ENCODE results near the gene ANKRD11. TPM values are rescaled to one million over a fixed set of nuclear protein-coding genes. Genes with fewer than 3 reads are reported as not detected.
"Not testable (repeated sequence)": the region's sequence is repeated elsewhere in the genome, so short reads cannot be mapped to it uniquely, and the experiment has no call there.

ANKRD11 gene
- total and polyA plus RNA-seq, 2 donors (not counting 3 experiments of a cell fraction or from before 2014, with no cell fraction given): 55.8 to 191 TPM

- H3K9me3 ChIP-seq (replicated peaks; ENCODE audit: control insufficient read depth, insufficient read depth, low read length); H3K4me2 ChIP-seq (ENCODE audit: insufficient read depth, low read length); DNase-seq (ENCODE audit: low read depth, low spot score); H3K9me1 ChIP-seq (replicated peaks; ENCODE audit: control insufficient read depth, extremely low read depth, insufficient read depth, low read length); H3K9ac ChIP-seq (replicated peaks; ENCODE audit: extremely low read depth, insufficient read depth, low read length); intact Hi-C loops (cut with micrococcal nuclease); H3K4me3 ChIP-seq (replicated peaks in 1 of 3; ENCODE audit: insufficient read depth in 1 of 3, low read depth in 1 of 3, low read length in 3 of 3); BruUV-seq (replicated peaks); H2AFZ ChIP-seq (ENCODE audit: low read depth, low read length); FAIRE-seq; H3K27ac ChIP-seq (ENCODE audit: insufficient read depth, low read depth, low read length); H4K20me1 ChIP-seq (replicated peaks; ENCODE audit: control insufficient read depth, extremely low read depth, insufficient read depth, low read length); H3K27me3 ChIP-seq (ENCODE audit: control insufficient read depth in 2 of 2, insufficient read depth in 2 of 2, low read length in 2 of 2); dilution Hi-C loops (cut with MboI; ENCODE audit: extremely low pct_ligation_motif_present, low sequenced_read_pairs); H3K4me1 ChIP-seq (ENCODE audit: control insufficient read depth, extremely low read depth, insufficient read depth, low read length): not testable (repeated sequence)
- peaks cover 3 to 29% of the 10 kb centered on the region in 2 experiments for H3K36me3 ChIP-seq (ENCODE audit: control insufficient read depth in 2 of 2, extremely low read depth in 1 of 2, insufficient read depth in 2 of 2, low read length in 2 of 2)
- H3K79me2 ChIP-seq (ENCODE audit: control insufficient read depth, insufficient read depth, low read length): peaks cover 74% of the 10 kb centered on the region
- POLR2A ChIA-PET: interaction anchor here (0.6 kb wide), 1 partner anchor 194 kb away, joined by 3 read pairs; no protein-coding TSS in a partner anchor
- CTCF ChIA-PET: interaction anchor here (0.6 to 1.2 kb wide), 2 partner anchors 9 to 13 kb away, joined by 3 to 5 read pairs; no protein-coding TSS in a partner anchor
These were observed 183.6 kb downstream of the ANKRD11 start for GRCh38 chr16:89306457-89307420.

- H4K20me1 ChIP-seq (replicated peaks; ENCODE audit: control insufficient read depth, extremely low read depth, insufficient read depth, low read length): no peaks in the 10 kb centered on the region
- no peak for FAIRE-seq
These were observed 185.2 kb downstream of the ANKRD11 start for GRCh38 chr16:89304941-89305705.

More at GRCh38 chr16:89304941-89305705, 185.2 kb downstream of the ANKRD11 start:
- dilution Hi-C loops (cut with MboI; ENCODE audit: extremely low pct_ligation_motif_present, low sequenced_read_pairs) (no loop called here), intact Hi-C loops (cut with micrococcal nuclease) (no loop called here)
- Histone ChIP-seq H3K27ac (ENCODE audit: insufficient read depth, low read depth, low read length) (no peak overlapping the region), H3K4me1 (ENCODE audit: control insufficient read depth, extremely low read depth, insufficient read depth, low read length) (peaks cover 9% of the 10 kb centered on the region), H3K4me3 (replicated peaks in 1 of 3; ENCODE audit: insufficient read depth in 1 of 3, low read depth in 1 of 3, low read length in 3 of 3) (no peak overlapping the region), H3K9me1 (replicated peaks; ENCODE audit: control insufficient read depth, extremely low read depth, insufficient read depth, low read length) (no peaks in the 10 kb centered on the region), H3K79me2 (ENCODE audit: control insufficient read depth, insufficient read depth, low read length) (peaks cover 68% of the 10 kb centered on the region), H3K36me3 (ENCODE audit: control insufficient read depth in 2 of 2, extremely low read depth in 1 of 2, insufficient read depth in 2 of 2, low read length in 2 of 2) (peaks cover 3 to 30% of the 10 kb centered on the region in 2 experiments), H3K4me2 (ENCODE audit: insufficient read depth, low read length) (no peak overlapping the region), H3K27me3 (ENCODE audit: control insufficient read depth in 2 of 2, insufficient read depth in 2 of 2, low read length in 2 of 2) (no peaks in the 10 kb centered on the region), H3K9ac (replicated peaks; ENCODE audit: extremely low read depth, insufficient read depth, low read length) (no peak overlapping the region), H2AFZ (ENCODE audit: low read depth, low read length) (no peak overlapping the region), H3K9me3 (replicated peaks; ENCODE audit: control insufficient read depth, insufficient read depth, low read length) (no peaks in the 10 kb centered on the region)
- CTCF ChIA-PET: interaction anchor here (0.7 kb wide), 1 partner anchor 204 kb away, joined by 3 read pairs; no protein-coding TSS in a partner anchor
- no peak for DNase-seq (ENCODE audit: low read depth, low spot score)
- TF ChIP-seq MYC (IDR thresholded peaks at IDR 0.05; ENCODE audit: low read depth, low read length): no peak
- TF ChIP-seq GATA2 (IDR thresholded peaks at IDR 0.05; ENCODE audit: insufficient read depth, insufficient read length, low read depth, low read length): no peak
- TF ChIP-seq POLR2A (IDR thresholded peaks at IDR 0.05; ENCODE audit: low read depth, low read length): no peak
- no peak for TF ChIP-seq CTCF (IDR thresholded peaks at IDR 0.05; ENCODE audit: extremely low read depth in 1 of 2, insufficient read depth in 1 of 2, low read depth in 1 of 2, low read length in 2 of 2)
- TF ChIP-seq MAX (IDR thresholded peaks at IDR 0.05; ENCODE audit: insufficient read depth, insufficient read length): no peak
- no peak for TF ChIP-seq JUN (IDR thresholded peaks at IDR 0.05; ENCODE audit: borderline replicate concordance, insufficient read depth, insufficient read length, low read depth)
- POLR2A ChIA-PET: no interaction called here
- BruUV-seq (replicated peaks): no TSS peak
